CD4-positive, alpha-beta T cell (primary cell): ENCODE results near the gene CADPS. TPM values are rescaled to one million over a fixed set of nuclear protein-coding genes. Genes with fewer than 3 reads are reported as not detected.

Source experiments
- ATAC-seq: fragments of 200-7000 bp; cut with Tn5 transposase; one replicate; pipeline ENCODE4 v1.10.0; 2022; ENCODE audit warnings: mild to moderate bottlenecking; ENCODE audit not compliant: poor library complexity
- CTCF ChIA-PET: fragments of 350-600 bp; sonication (Branson Sonifier 250); formaldehyde crosslinking; loops from one replicate; lab custom pipeline; 2021; ENCODE audit warnings: antibody characterized with exemption, inconsistent platforms; lab: Charles Lee
- POLR2A ChIA-PET: fragments of 350-600 bp; sonication (Branson Sonifier 250); formaldehyde crosslinking; loops from one replicate; lab custom pipeline; 2021; ENCODE audit warnings: antibody characterized with exemption, inconsistent platforms; lab: Charles Lee
- DNase-seq, 14 experiments: peaks; one replicate each; pipeline ENCODE4 v3.0.0-alpha.2; 2013 to 2020; ENCODE audit warnings: mixed read lengths in 2 of 14
- H3K27ac ChIP-seq, 2 donors: one replicate each; pipeline versions ENCODE4 v1.5.1 to v1.7.0; 2013; ENCODE audit warnings: low read length in 2 of 2, low read depth in 1 of 2, mild to moderate bottlenecking in 1 of 2
- H3K27me3 ChIP-seq, 2 experiments: 1 replicate in 1 of 2; 2 replicates in 1 of 2; pipeline versions ENCODE4 v1.6.1 to v1.7.0; 2013; ENCODE audit warnings: low read length in 2 of 2, control low read depth in 1 of 2, mild to moderate bottlenecking in 1 of 2, moderate library complexity in 1 of 2; ENCODE audit not compliant: insufficient read depth in 2 of 2, control insufficient read depth in 1 of 2
- H3K36me3 ChIP-seq: one replicate; pipeline ENCODE4 v1.6.1; 2013; ENCODE audit warnings: low read length, control low read depth; ENCODE audit not compliant: insufficient read depth
- H3K4me1 ChIP-seq: one replicate; pipeline ENCODE4 v1.6.1; 2013; ENCODE audit warnings: low read length, control low read depth; ENCODE audit not compliant: insufficient read depth
- H3K4me3 ChIP-seq: one replicate; pipeline ENCODE4 v1.5.1; 2013; ENCODE audit warnings: mild to moderate bottlenecking, low read length, moderate library complexity
- H3K9me3 ChIP-seq, 2 experiments: 1 replicate in 1 of 2; 2 replicates in 1 of 2; pipeline versions ENCODE4 v1.6.1 to v1.7.0; 2013; ENCODE audit warnings: low read length in 2 of 2, mild to moderate bottlenecking in 2 of 2, control low read depth in 1 of 2, moderate library complexity in 1 of 2; ENCODE audit not compliant: control insufficient read depth in 1 of 2, insufficient read depth in 1 of 2
- H3K27ac Mint-ChIP-seq: one replicate; pipeline ENCODE4 v1.8.0; 2020; ENCODE audit warnings: mixed read lengths
- H3K27me3 Mint-ChIP-seq: one replicate; pipeline ENCODE4 v1.8.0; 2021; ENCODE audit warnings: mixed read lengths
- H3K36me3 Mint-ChIP-seq: one replicate; pipeline ENCODE4 v1.8.0; 2021; ENCODE audit warnings: low read depth, mixed read lengths
- H3K4me1 Mint-ChIP-seq: one replicate; pipeline ENCODE4 v1.8.0; 2021; ENCODE audit warnings: low read depth, mixed read lengths
- H3K4me3 Mint-ChIP-seq: one replicate; pipeline ENCODE4 v1.8.0; 2020; ENCODE audit warnings: mild to moderate bottlenecking, mixed read lengths
- H3K9me3 Mint-ChIP-seq: one replicate; pipeline ENCODE4 v1.8.0; 2020; ENCODE audit warnings: mixed read lengths
- CTCF ChIP-seq: fragments of 200-600 bp; IDR thresholded peaks from one replicate; pipeline ENCODE4 v1.8.0; 2022; ENCODE audit warnings: antibody characterized with exemption, mild to moderate bottlenecking
- intact Hi-C, 2 experiments: fragments of 100-400 bp; cut with DNase I in 1 of 2; cut with micrococcal nuclease in 1 of 2; formaldehyde crosslinking; loops; one replicate each; pipeline versions ENCODE4 v1.15.1 to v1.9.0; 2023 to 2025; cut with DNase I, micrococcal nuclease
- total RNA-seq, 174 experiments: library from RNA in 2 of 174; stranded (reverse) in 2 of 174; gene quantifications; one replicate each; pipeline ENCODE4 v1.2.3 and lab custom pipeline; 2021 to 2026

The CADPS gene
- total RNA-seq, 2 experiments from 2014 or later: not detected

- ChIA-PET CTCF (no interaction called here), POLR2A (no interaction called here)
- H3K27me3 Mint-ChIP-seq: no peaks in the 10 kb centered on the region
- peaks cover 8% of the 10 kb centered on the region for H3K9me3 Mint-ChIP-seq
- H3K27ac Mint-ChIP-seq: no peak overlapping the region
- intact Hi-C loops: no loop called here
- H3K4me3 ChIP-seq: no peak overlapping the region
- no peaks in the 10 kb centered on the region for H3K4me1 Mint-ChIP-seq
- H3K27ac ChIP-seq: no peak overlapping the region
- H3K4me1 ChIP-seq: no peaks in the 10 kb centered on the region
- H3K9me3 ChIP-seq: no peaks in the 10 kb centered on the region
- no peaks in the 10 kb centered on the region for H3K36me3 ChIP-seq
- no peaks in the 10 kb centered on the region for H3K27me3 ChIP-seq
- DNase-seq (no peak), ATAC-seq (no peak)
- H3K36me3 Mint-ChIP-seq: no peaks in the 10 kb centered on the region
- H3K4me3 Mint-ChIP-seq: no peak overlapping the region
- no peak for TF ChIP-seq CTCF
Measured at GRCh38 chr3:62843508-62843907, 31.7 kb downstream of the CADPS start.

GRCh38 chr3:62839748-62840147, 35.5 kb downstream of the CADPS start:
- Histone ChIP-seq H3K27me3 (no peaks in the 10 kb centered on the region), H3K36me3 (no peaks in the 10 kb centered on the region), H3K4me3 (no peak overlapping the region), H3K9me3 (no peaks in the 10 kb centered on the region), H3K4me1 (no peaks in the 10 kb centered on the region), H3K27ac (no peak overlapping the region)
- H3K36me3 Mint-ChIP-seq: no peaks in the 10 kb centered on the region
- POLR2A ChIA-PET: no interaction called here
- H3K4me1 Mint-ChIP-seq: no peaks in the 10 kb centered on the region
- no peak for TF ChIP-seq CTCF
- ATAC-seq (no peak), DNase-seq (no peak)
- peaks cover 3% of the 10 kb centered on the region for H3K9me3 Mint-ChIP-seq
- CTCF ChIA-PET: no interaction called here
- no peak overlapping the region for H3K4me3 Mint-ChIP-seq
- intact Hi-C loops: no loop called here
- H3K27ac Mint-ChIP-seq: no peak overlapping the region
- H3K27me3 Mint-ChIP-seq: no peaks in the 10 kb centered on the region

GRCh38 chr3:62837145-62837787, 38.0 kb downstream of the CADPS start:
- CTCF ChIA-PET: no interaction called here
- no peak for TF ChIP-seq CTCF
- Histone ChIP-seq H3K4me3 (no peak overlapping the region), H3K27ac (no peak overlapping the region), H3K27me3 (no peaks in the 10 kb centered on the region), H3K36me3 (no peaks in the 10 kb centered on the region), H3K4me1 (no peaks in the 10 kb centered on the region), H3K9me3 (no peaks in the 10 kb centered on the region)
- Mint-ChIP-seq H3K4me1 (no peaks in the 10 kb centered on the region), H3K27me3 (no peaks in the 10 kb centered on the region), H3K9me3 (peaks cover 3% of the 10 kb centered on the region), H3K27ac (no peak overlapping the region), H3K36me3 (no peaks in the 10 kb centered on the region), H3K4me3 (no peak overlapping the region)
- intact Hi-C loops: no loop called here
- ATAC-seq: no peak
- DNase-seq: no peak
- POLR2A ChIA-PET: no interaction called here
